ACC112 (cell line): ENCODE results near the gene ZNF792.
"Not testable (repeated sequence)": the region's sequence is repeated elsewhere in the genome, so short reads cannot be mapped to it uniquely, and the experiment has no call there.

Experiments
- H2AFZ ChIP-seq: fragments of 200-600 bp; sonication (generic); one replicate; pipeline ENCODE4 v1.6.0; 2017; ENCODE audit warnings: antibody characterized with exemption, low read length; ENCODE audit not compliant: unreplicated experiment
- H3K27ac ChIP-seq: fragments of 200-600 bp; sonication (generic); 2 replicates; pipeline ENCODE4 v1.5.1; 2014; ENCODE audit warnings: low read depth, mild to moderate bottlenecking, antibody characterized with exemption, low read length, moderate library complexity
- H3K27me3 ChIP-seq: fragments of 200-600 bp; sonication (generic); 2 replicates; pipeline ENCODE4 v1.6.1; 2014; ENCODE audit warnings: mild to moderate bottlenecking, antibody characterized with exemption, low read length, moderate library complexity, mixed read lengths; ENCODE audit not compliant: insufficient read depth
- H3K36me3 ChIP-seq: fragments of 200-600 bp; sonication (generic); 2 replicates; pipeline ENCODE4 v1.6.1; 2016; ENCODE audit warnings: mild to moderate bottlenecking, antibody characterized with exemption, low read length, moderate library complexity, mixed read lengths; ENCODE audit not compliant: insufficient read depth
- H3K4me1 ChIP-seq: fragments of 200-600 bp; sonication (generic); one replicate; pipeline ENCODE4 v1.6.1; 2016; ENCODE audit warnings: low read length, mixed read lengths; ENCODE audit not compliant: insufficient read depth, unreplicated experiment, control insufficient read depth
- H3K4me3 ChIP-seq: fragments of 200-600 bp; sonication (generic); 2 replicates; pipeline ENCODE4 v1.5.1; 2014; ENCODE audit warnings: mild to moderate bottlenecking, low read depth, low read length
- H3K79me2 ChIP-seq: fragments of 200-600 bp; sonication (generic); one replicate; pipeline ENCODE4 v1.6.0; 2016; ENCODE audit warnings: low read length; ENCODE audit not compliant: control insufficient read depth, unreplicated experiment, insufficient read depth

The ZNF792 gene

GRCh38 chr19:35006007-35006341 is 41.9 kb upstream of the ZNF792 start:
- not testable (repeated sequence) for H3K27me3 ChIP-seq, H2AFZ ChIP-seq, H3K36me3 ChIP-seq, H3K4me3 ChIP-seq
- Histone ChIP-seq H3K4me1 (peaks cover 14% of the 10 kb centered on the region), H3K27ac (peak overlapping the region; percentile 62), H3K79me2 (peaks cover 32% of the 10 kb centered on the region)

DNA sequence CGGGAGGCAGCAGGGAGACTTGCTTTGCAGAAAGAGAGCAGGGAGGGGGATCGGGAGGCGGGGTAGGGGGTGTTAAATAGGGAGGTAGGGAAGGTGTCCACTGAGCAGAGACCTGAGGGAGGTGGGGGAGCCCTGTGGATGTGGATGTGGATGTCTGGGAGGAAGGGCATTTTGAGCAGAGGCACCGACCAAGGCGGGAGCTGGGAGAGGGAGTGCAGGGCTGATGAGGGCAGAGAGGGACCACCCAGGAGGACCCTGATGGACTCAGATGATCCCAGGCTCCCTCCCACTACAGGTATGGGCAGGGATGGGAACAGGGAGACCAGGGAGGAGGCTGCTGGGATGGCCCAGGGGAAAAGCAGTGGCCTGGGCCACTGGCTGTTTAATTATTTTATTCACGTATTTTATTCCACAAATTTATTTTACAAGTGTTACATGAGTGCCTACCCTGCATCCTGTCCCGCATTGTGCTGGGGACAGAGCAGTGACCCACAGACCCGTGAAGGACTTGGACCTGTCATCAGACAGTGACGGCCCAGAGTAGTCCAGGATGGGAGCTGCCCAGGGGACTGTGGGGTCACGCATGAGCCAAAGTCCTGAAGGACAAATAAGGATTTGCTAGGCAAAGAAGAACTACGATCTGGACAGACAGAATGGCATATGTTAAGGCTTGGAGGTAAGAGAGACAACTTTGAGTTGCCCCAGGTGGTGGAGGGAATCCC is 41.4 kb upstream of the ZNF792 start:
- Histone ChIP-seq H3K4me1 (peaks cover 14% of the 10 kb centered on the region), H3K79me2 (peaks cover 36% of the 10 kb centered on the region), H3K4me3 (no peak overlapping the region), H2AFZ (no peak overlapping the region), H3K27me3 (no peaks in the 10 kb centered on the region), H3K27ac (peak overlapping the region; percentile 62), H3K36me3 (no peaks in the 10 kb centered on the region)

GRCh38 chr19:35004517-35005255 is 40.7 kb upstream of the ZNF792 start:
- H3K36me3 ChIP-seq, result no peaks in the 10 kb centered on the region
- no peak overlapping the region for H3K27ac ChIP-seq
- H3K4me1 ChIP-seq, result peaks cover 14% of the 10 kb centered on the region
- no peak overlapping the region for H2AFZ ChIP-seq
- H3K79me2 ChIP-seq, result peaks cover 38% of the 10 kb centered on the region
- no peak overlapping the region for H3K4me3 ChIP-seq
- H3K27me3 ChIP-seq, result no peaks in the 10 kb centered on the region

DNA sequence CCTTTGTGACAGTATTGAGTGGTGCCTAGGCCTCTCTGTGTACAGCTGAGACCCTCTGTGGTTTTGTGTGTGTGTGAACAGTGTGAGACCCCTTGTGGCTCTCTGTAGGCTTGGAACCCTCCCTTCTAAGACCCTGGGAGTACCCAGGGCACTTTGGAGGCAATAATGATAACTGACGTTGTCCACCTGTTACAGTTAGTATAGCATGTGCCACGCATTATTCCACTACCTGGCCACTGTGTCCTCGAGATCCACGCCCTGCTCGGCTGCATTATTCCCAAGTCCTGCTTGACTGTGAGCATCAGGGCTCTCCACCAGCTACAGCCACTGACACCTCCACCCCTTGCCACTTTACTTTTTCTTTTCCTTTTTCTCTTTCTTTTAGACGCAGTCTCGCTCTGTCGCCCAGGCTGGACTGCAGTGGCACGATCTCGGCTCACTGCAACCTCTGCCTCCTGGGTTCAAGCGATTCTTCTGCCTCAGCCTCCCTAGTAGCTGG is 38.1 kb upstream of the ZNF792 start:
- H3K79me2 ChIP-seq, result peaks cover 36% of the 10 kb centered on the region
- H3K4me1 ChIP-seq, result peaks cover 25% of the 10 kb centered on the region

GRCh38 chr19:35000647-35001501 is 36.8 kb upstream of the ZNF792 start:
- peaks cover 33% of the 10 kb centered on the region for H3K79me2 ChIP-seq
- H3K4me3 ChIP-seq, result peak overlapping the region; percentile 88
- peak overlapping the region; percentile 23; the same call in 1 of the 2 replicates for H3K27ac ChIP-seq
- H3K36me3 ChIP-seq, result no peaks in the 10 kb centered on the region
- H3K4me1 ChIP-seq, result peaks cover 15% of the 10 kb centered on the region
- H3K27me3 ChIP-seq, result no peaks in the 10 kb centered on the region
- H2AFZ ChIP-seq, result no peak overlapping the region

More for the DNA sequence above, 38.1 kb upstream of the ZNF792 start:
- no peak overlapping the region for H3K27ac ChIP-seq
- no peaks in the 10 kb centered on the region for H3K36me3 ChIP-seq
- H3K27me3 ChIP-seq, result no peaks in the 10 kb centered on the region
- no peak overlapping the region for H2AFZ ChIP-seq
- H3K4me3 ChIP-seq, result 0 out of 2 replicates have a peak overlapping the region, but pooled peaks have one; percentile 88

- Histone ChIP-seq H3K4me1 (peaks cover 11% of the 10 kb centered on the region), H3K79me2 (peaks cover 33% of the 10 kb centered on the region), H3K27me3 (no peaks in the 10 kb centered on the region), H3K36me3 (no peaks in the 10 kb centered on the region), H3K4me3 (peak overlapping the region; percentile 88), H2AFZ (no peak overlapping the region), H3K27ac (no peak overlapping the region)
Measured at GRCh38 chr19:35000338-35000646, 36.3 kb upstream of the ZNF792 start.

DNA sequence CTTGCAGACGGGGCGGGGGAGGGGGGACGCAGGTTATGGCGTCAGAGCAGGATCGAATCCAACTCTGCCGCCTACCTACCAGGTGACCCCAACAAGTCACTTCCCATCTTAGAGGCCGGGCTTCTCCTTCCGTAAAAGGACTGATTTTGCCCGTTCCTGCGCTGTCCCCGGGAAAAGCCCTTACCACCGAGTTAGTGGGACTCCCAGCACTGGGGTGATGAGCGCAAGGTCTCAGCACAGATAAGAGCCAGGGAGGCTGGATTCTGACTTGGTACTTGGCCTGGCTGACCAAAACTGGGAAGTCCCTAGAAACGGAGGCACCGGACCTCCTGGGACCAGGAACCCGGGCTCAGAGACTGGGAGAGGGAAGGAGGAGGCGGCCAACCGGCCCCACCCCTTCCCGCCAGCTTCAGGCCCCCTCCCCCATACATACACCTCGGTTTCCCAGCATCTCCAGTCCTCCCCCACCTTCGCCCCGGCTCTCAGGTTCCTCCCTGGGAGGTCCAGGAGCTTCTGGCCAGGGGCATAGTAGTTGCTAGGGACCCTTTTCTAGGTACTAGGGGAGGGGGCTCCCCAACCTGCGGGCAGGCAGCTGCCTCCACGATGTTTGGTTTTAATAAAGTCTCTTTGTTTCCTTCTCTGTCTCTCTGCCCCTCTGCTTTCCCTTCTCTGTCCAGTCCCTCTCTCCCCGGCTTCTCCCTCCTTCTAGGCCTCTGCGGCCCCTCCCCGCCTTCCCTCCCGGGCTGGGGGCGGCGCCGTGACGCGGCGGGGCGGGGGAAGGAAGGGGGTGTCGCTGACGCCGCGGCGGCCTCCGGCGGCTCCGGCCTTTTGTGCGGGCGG is 35.7 kb upstream of the ZNF792 start, which contains the start of gene GRAMD1A:
Gene GRAMD1A, plus strand, starts transcription at position 826 of the 840 bp plus-strand sequence. CDS start 156 bp downstream, outside the sequence.
- Histone ChIP-seq H3K4me3 (peak within 1 kb of the TSS; percentile 88), H3K36me3 (no peaks in the 10 kb centered on the region), H3K79me2 (peaks cover 32% of the 10 kb centered on the region), H3K27ac (peak within 1 kb of the TSS; percentile 91), H3K27me3 (no peaks in the 10 kb centered on the region), H2AFZ (peak within 1 kb of the TSS; percentile 93), H3K4me1 (peaks cover 11% of the 10 kb centered on the region)

DNA sequence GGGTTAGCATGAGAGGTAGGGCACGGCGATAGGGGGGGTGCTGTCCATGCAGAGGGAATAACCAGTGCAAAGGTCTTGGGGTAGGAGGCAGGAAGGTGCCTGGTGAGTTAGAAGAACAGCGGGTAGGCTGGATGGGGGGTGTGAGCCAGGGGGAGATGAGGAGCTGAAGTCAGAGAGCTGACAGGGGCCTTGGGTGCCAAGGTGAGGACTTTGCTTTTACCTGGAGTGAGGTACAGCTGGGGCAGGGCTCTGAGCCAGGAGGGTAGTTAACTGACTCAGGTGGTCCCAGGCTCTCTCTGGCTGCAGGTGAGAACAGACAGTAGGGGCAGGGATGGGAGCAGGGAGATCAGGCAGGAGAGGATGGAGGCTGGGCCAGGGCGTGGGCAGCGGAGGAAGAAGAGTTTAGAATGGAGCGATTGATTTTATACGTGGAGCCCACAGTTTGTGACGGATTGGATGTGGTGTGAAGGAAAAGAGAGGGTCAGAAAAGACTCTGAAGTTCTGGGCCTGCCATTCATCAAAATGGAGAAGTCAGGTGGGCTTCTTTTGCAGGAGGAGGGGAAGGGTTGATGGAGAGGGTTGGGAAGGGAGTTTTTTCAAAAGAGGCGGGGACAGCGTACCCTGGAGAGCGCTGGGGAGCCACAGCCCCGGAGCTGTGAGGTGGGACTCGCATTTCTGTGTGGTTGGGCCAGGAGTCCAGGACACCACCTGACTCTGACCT is 34.9 kb upstream of the ZNF792 start:
- Histone ChIP-seq H2AFZ (peak overlapping the region; percentile 93), H3K27me3 (no peaks in the 10 kb centered on the region), H3K36me3 (no peaks in the 10 kb centered on the region), H3K4me3 (peak overlapping the region; percentile 88), H3K79me2 (peaks cover 26% of the 10 kb centered on the region), H3K4me1 (peaks cover 11% of the 10 kb centered on the region), H3K27ac (peak overlapping the region; percentile 91; the same call in 1 of the 2 replicates)

- H2AFZ ChIP-seq, H3K27ac ChIP-seq, H3K27me3 ChIP-seq, H3K4me3 ChIP-seq, H3K36me3 ChIP-seq: not testable (repeated sequence)
- Histone ChIP-seq H3K4me1 (peaks cover 11% of the 10 kb centered on the region), H3K79me2 (peaks cover 20% of the 10 kb centered on the region)
Measured at GRCh38 chr19:34998224-34998623, 34.2 kb upstream of the ZNF792 start.
